Astrocyte (in vitro differentiated cells and primary cell): ENCODE results near the gene LRRTM1.

Source experiments
- CTCF ChIP-seq: IDR thresholded peaks from 2 replicates; pipeline ENCODE4 v1.5.1; 2011; ENCODE audit warnings: low read depth, mild to moderate bottlenecking, inconsistent platforms, low read length, moderate library complexity; ENCODE audit not compliant: insufficient read depth
- EZH2 ChIP-seq: IDR thresholded peaks from 2 replicates; pipeline ENCODE4 v1.6.1; 2012; ENCODE audit warnings: mild to moderate bottlenecking, low read length, inconsistent platforms; ENCODE audit not compliant: insufficient read depth

DNA sequence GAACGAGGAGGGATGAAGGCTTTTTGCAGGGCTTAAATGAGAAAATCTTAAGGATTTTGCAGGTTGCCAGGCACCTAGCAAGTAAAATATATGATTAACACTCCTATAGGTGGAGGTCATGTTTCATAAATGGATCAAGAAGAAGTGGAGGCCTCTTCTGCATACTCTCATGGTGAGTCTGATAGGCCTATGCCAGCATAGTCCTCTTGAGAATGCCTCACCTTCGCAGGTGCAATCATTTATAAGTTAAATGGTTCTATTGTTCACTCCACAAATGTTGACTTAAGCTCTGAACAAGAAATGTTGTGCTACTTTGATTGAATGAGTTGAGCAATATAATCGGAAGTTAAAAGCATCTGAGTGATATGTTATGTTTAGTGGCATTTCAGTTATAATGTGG, 12.1 kb downstream of the LRRTM1 start:
- no peak for TF ChIP-seq CTCF
- no peak for TF ChIP-seq EZH2
